Panc1 (cell line): ENCODE data around the gene ETV7.

Experiments
- CTCF ChIP-seq: fragments of 450-650 bp; IDR thresholded peaks from 2 replicates; pipeline ENCODE4 v1.5.1; 2017; ENCODE audit warnings: mild to moderate bottlenecking
- POLR2AphosphoS5 ChIP-seq: IDR thresholded peaks from 2 replicates; pipeline ENCODE4 v1.6.1; 2012; ENCODE audit warnings: mild to moderate bottlenecking, low read depth, low read length, moderate library complexity
- SIN3A ChIP-seq: IDR thresholded peaks from 2 replicates; pipeline ENCODE4 v1.6.1; 2012; ENCODE audit warnings: low read depth, mild to moderate bottlenecking, low read length, moderate library complexity, borderline replicate concordance; ENCODE audit not compliant: insufficient read depth

- no peak for TF ChIP-seq CTCF
- no peak for TF ChIP-seq POLR2AphosphoS5
- no peak for TF ChIP-seq SIN3A
These were observed 43.7 kb upstream of the ETV7 start for GRCh38 chr6:36431197-36431596.
